GM12878 (cell line): ENCODE data around the gene RUFY3.

Experiments
- BCL11A ChIP-seq: IDR thresholded peaks from 2 replicates; pipeline ENCODE4 v1.6.1; 2011; ENCODE audit warnings: low read depth, low read length
- CTCF ChIP-seq, 3 experiments: IDR thresholded peaks in 2 of 3; conservative IDR thresholded peaks in 1 of 3; 2 replicates each; pipeline ENCODE4 v1.5.1; 2011; ENCODE audit warnings: low read depth in 3 of 3, low read length in 3 of 3, mild to moderate bottlenecking in 3 of 3, control low read depth in 2 of 3, moderate library complexity in 2 of 3, inconsistent platforms in 1 of 3, mixed read lengths in 1 of 3; ENCODE audit not compliant: control insufficient read depth in 2 of 3, insufficient read depth in 1 of 3; ENCODE audit errors: extremely low read depth in 1 of 3
- DPF2 ChIP-seq: fragments of 450-650 bp; IDR thresholded peaks from 2 replicates; pipeline ENCODE4 v1.6.1; 2017; ENCODE audit warnings: mild to moderate bottlenecking
- E2F4 ChIP-seq: IDR thresholded peaks from 2 replicates; pipeline ENCODE4 v1.6.1; 2012; ENCODE audit warnings: low read depth, low read length, improper control_type of control experiment
- EP300 ChIP-seq, 2 experiments: fragments of 150-350 bp in 1 of 2; IDR thresholded peaks; 2 replicates each; pipeline ENCODE4 v1.6.1; 2011 to 2012; ENCODE audit warnings: low read depth in 2 of 2, low read length in 2 of 2, borderline replicate concordance in 1 of 2, improper control_type of control experiment in 1 of 2, inconsistent platforms in 1 of 2; ENCODE audit not compliant: control insufficient read depth in 1 of 2
- FOS ChIP-seq: IDR thresholded peaks from 3 replicates; pipeline ENCODE4 v1.6.1; 2011; ENCODE audit warnings: borderline replicate concordance; ENCODE audit not compliant: insufficient read length; ENCODE audit errors: extremely low read depth
- LARP7 ChIP-seq: fragments of 450-650 bp; IDR thresholded peaks from 2 replicates; pipeline ENCODE4 v1.6.1; 2017; ENCODE audit warnings: mild to moderate bottlenecking
- RFX5 ChIP-seq: IDR thresholded peaks from 2 replicates; pipeline ENCODE4 v1.6.1; 2011; ENCODE audit warnings: low read depth, low read length, improper control_type of control experiment
- SMAD1 ChIP-seq: fragments of 450-650 bp; IDR thresholded peaks from 2 replicates; pipeline ENCODE4 v1.6.1; 2018; ENCODE audit warnings: mild to moderate bottlenecking, low read depth; ENCODE audit not compliant: partially characterized antibody
- SMARCA5 ChIP-seq: fragments of 450-650 bp; IDR thresholded peaks from 2 replicates; pipeline ENCODE4 v1.6.1; 2017; ENCODE audit warnings: mild to moderate bottlenecking
- SREBF2 ChIP-seq: IDR thresholded peaks from 2 replicates; pipeline ENCODE4 v1.6.1; 2012; ENCODE audit warnings: mild to moderate bottlenecking, low read length
- SUZ12 ChIP-seq: fragments of 200-600 bp; sonication (generic); IDR thresholded peaks from one replicate; pipeline ENCODE4 v1.6.1; 2018; ENCODE audit warnings: antibody characterized with exemption, mild to moderate bottlenecking; ENCODE audit not compliant: unreplicated experiment
- YY1 ChIP-seq: IDR thresholded peaks from 2 replicates; pipeline ENCODE4 v1.6.1; 2011; ENCODE audit warnings: low read depth, mild to moderate bottlenecking, low read length

- no peak for TF ChIP-seq SMARCA5
- no peak for TF ChIP-seq RFX5
- TF ChIP-seq SREBF2, result no peak
- no peak for TF ChIP-seq FOS
- no peak for TF ChIP-seq DPF2
- no peak for TF ChIP-seq LARP7
- TF ChIP-seq SMAD1, result no peak
- no peak for TF ChIP-seq E2F4
- TF ChIP-seq EP300 (IDR thresholded peaks at IDR 0.05; ENCODE audit: borderline replicate concordance in 1 of 2, control insufficient read depth in 1 of 2, low read depth in 2 of 2, low read length in 2 of 2), result no peak
- TF ChIP-seq BCL11A, result no peak
- no peak for TF ChIP-seq YY1
- no peak for TF ChIP-seq CTCF (IDR thresholded peaks at IDR 0.05 in 2 of 3, conservative IDR thresholded peaks at IDR 0.05 in 1 of 3; ENCODE audit: control insufficient read depth in 2 of 3, extremely low read depth in 1 of 3, insufficient read depth in 1 of 3, low read depth in 3 of 3, low read length in 3 of 3)
- TF ChIP-seq SUZ12, result no peak
Measured at GRCh38 chr4:70759126-70759525, 37.4 kb downstream of the RUFY3 start.
